ENCODE data around the gene ZNF740. TPM values are rescaled to one million over a fixed set of nuclear protein-coding genes. Genes with fewer than 3 reads are reported as not detected.

Gene ZNF740
- total RNA-seq, 1 donor from 2014 or later, result 38.4 TPM

DNA sequence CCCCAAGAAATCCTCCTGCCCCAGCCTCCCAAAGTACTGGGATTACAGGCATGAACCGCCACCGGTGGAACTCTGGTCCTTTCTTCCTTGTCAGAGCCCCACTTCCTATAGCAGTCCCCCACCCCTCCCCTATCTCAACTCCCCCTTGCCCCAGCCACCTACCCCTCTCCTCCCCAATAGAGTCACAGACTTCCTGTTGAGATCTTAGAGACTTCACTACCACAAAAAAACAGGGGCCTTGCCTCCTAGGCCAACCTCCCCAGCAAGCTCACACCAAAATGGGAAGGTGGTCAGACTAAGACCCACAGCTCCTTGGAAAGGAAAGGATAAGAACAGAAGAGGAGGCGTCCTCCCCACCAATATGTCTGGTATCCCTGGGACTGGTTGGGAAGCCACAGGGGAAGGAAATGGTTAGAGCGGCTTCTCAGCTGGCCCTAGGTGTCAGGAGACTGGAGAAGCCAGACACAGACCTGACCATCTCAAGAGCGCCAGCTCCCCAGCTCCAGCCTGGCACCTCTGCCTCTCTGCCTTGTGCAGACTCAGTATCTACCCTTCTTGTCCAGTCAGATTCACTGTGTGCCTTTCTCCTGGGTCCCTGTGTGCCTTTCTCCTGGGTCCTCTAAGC, 18.1 kb downstream of the ZNF740 start:
- Mint-ChIP-seq H3K27ac (no peak overlapping the region), H3K4me3 (no peak overlapping the region), H3K27me3 (ENCODE audit: insufficient read depth, low read depth) (peaks cover 30% of the 10 kb centered on the region), H3K36me3 (no peaks in the 10 kb centered on the region), H3K4me1 (peaks cover 12% of the 10 kb centered on the region), H3K9me3 (no peaks in the 10 kb centered on the region)
- no peaks in the 10 kb centered on the region for H3K36me3 ChIP-seq
- H3K27ac ChIP-seq, result no peak overlapping the region
- H3K27me3 ChIP-seq, result peaks cover 86% of the 10 kb centered on the region
- no peaks in the 10 kb centered on the region for H3K9me3 ChIP-seq (ENCODE audit: low read depth)
- H2AFZ ChIP-seq (replicated peaks), result no peak overlapping the region
- DNase-seq (ENCODE audit: low spot score), result no peak
- H4K20me1 ChIP-seq (ENCODE audit: low read depth), result no peaks in the 10 kb centered on the region
- H3K4me2 ChIP-seq, result no peak overlapping the region
- H3K4me3 ChIP-seq, result no peak overlapping the region
- no peaks in the 10 kb centered on the region for H3K4me1 ChIP-seq
- no peak overlapping the region for H3K9ac ChIP-seq
- no peaks in the 10 kb centered on the region for H3F3A ChIP-seq (ENCODE audit: low read depth)
- TF ChIP-seq EZH2 (IDR thresholded peaks at IDR 0.05), result no peak
- TF ChIP-seq, protein P1, sequence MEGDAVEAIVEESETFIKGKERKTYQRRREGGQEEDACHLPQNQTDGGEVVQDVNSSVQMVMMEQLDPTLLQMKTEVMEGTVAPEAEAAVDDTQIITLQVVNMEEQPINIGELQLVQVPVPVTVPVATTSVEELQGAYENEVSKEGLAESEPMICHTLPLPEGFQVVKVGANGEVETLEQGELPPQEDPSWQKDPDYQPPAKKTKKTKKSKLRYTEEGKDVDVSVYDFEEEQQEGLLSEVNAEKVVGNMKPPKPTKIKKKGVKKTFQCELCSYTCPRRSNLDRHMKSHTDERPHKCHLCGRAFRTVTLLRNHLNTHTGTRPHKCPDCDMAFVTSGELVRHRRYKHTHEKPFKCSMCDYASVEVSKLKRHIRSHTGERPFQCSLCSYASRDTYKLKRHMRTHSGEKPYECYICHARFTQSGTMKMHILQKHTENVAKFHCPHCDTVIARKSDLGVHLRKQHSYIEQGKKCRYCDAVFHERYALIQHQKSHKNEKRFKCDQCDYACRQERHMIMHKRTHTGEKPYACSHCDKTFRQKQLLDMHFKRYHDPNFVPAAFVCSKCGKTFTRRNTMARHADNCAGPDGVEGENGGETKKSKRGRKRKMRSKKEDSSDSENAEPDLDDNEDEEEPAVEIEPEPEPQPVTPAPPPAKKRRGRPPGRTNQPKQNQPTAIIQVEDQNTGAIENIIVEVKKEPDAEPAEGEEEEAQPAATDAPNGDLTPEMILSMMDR (IDR thresholded peaks at IDR 0.05), result no peak
- no peak for TF ChIP-seq EZH2phosphoT487 (IDR thresholded peaks at IDR 0.05)
- H3K79me2 ChIP-seq (ENCODE audit: low read depth), result no peaks in the 10 kb centered on the region

GRCh38 chr12:53199700-53200099, 19.2 kb downstream of the ZNF740 start:
- Histone ChIP-seq H3F3A (ENCODE audit: low read depth) (no peaks in the 10 kb centered on the region), H3K9ac (no peak overlapping the region), H3K36me3 (no peaks in the 10 kb centered on the region), H4K20me1 (ENCODE audit: low read depth) (no peaks in the 10 kb centered on the region), H3K9me3 (ENCODE audit: low read depth) (no peaks in the 10 kb centered on the region), H3K79me2 (ENCODE audit: low read depth) (no peaks in the 10 kb centered on the region), H3K27ac (no peak overlapping the region), H3K4me3 (no peak overlapping the region), H3K4me2 (no peak overlapping the region), H3K27me3 (peaks cover 75% of the 10 kb centered on the region), H2AFZ (replicated peaks) (no peak overlapping the region), H3K4me1 (no peaks in the 10 kb centered on the region)
- no peak for DNase-seq (ENCODE audit: low spot score)
- peaks cover 27% of the 10 kb centered on the region for H3K27me3 Mint-ChIP-seq (ENCODE audit: insufficient read depth, low read depth)
- H3K4me1 Mint-ChIP-seq, result peaks cover 12% of the 10 kb centered on the region
- H3K36me3 Mint-ChIP-seq, result no peaks in the 10 kb centered on the region
- H3K27ac Mint-ChIP-seq, result no peak overlapping the region
- TF ChIP-seq EZH2phosphoT487 (IDR thresholded peaks at IDR 0.05) (no peak), EZH2 (IDR thresholded peaks at IDR 0.05) (no peak)
- TF ChIP-seq, protein P1 (IDR thresholded peaks at IDR 0.05), result no peak
- H3K4me3 Mint-ChIP-seq, result no peak overlapping the region
- H3K9me3 Mint-ChIP-seq, result no peaks in the 10 kb centered on the region

DNA sequence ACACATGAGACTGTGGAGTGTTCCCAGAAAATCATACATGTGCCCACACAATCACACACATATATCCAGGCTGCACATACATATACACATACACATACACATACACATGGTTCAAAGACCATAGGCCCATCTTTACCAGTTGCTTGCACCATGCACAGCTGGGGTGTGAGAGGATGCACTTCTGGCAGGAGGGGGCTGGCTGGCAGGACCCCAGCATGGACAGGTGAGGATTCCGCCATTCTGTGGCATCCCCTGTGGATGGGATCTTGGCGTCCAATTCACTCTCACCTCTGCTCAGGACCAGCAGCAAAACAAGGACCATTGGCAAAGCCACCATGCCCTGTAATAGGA, 19.6 kb downstream of the ZNF740 start:
- Mint-ChIP-seq H3K9me3 (no peaks in the 10 kb centered on the region), H3K27ac (no peak overlapping the region), H3K4me3 (no peak overlapping the region), H3K36me3 (no peaks in the 10 kb centered on the region), H3K27me3 (ENCODE audit: insufficient read depth, low read depth) (peaks cover 27% of the 10 kb centered on the region), H3K4me1 (peaks cover 12% of the 10 kb centered on the region)
- Histone ChIP-seq H3K4me1 (no peaks in the 10 kb centered on the region), H3K79me2 (ENCODE audit: low read depth) (no peaks in the 10 kb centered on the region), H3K9me3 (ENCODE audit: low read depth) (no peaks in the 10 kb centered on the region), H3K27me3 (peaks cover 71% of the 10 kb centered on the region), H3K4me3 (no peak overlapping the region), H2AFZ (replicated peaks) (no peak overlapping the region), H3K36me3 (no peaks in the 10 kb centered on the region), H3K4me2 (no peak overlapping the region), H3K9ac (no peak overlapping the region), H3K27ac (no peak overlapping the region), H4K20me1 (ENCODE audit: low read depth) (no peaks in the 10 kb centered on the region), H3F3A (ENCODE audit: low read depth) (no peaks in the 10 kb centered on the region)
- DNase-seq (ENCODE audit: low spot score), result no peak
- TF ChIP-seq EZH2 (IDR thresholded peaks at IDR 0.05), result no peak
- TF ChIP-seq, protein P1 (IDR thresholded peaks at IDR 0.05), result no peak
- TF ChIP-seq EZH2phosphoT487 (IDR thresholded peaks at IDR 0.05), result no peak
